PC-9 (cell line): ENCODE data around the gene HDGFL3. TPM values are rescaled to one million over a fixed set of nuclear protein-coding genes. Genes with fewer than 3 reads are reported as not detected.
"Not testable (repeated sequence)": the region's sequence is repeated elsewhere in the genome, so short reads cannot be mapped to it uniquely, and the experiment has no call there.

ENCODE experiments used
- BruUV-seq: library from RNA; stranded (reverse); fragments of 400-500 nt; replicated peaks from 2 replicates; lab custom pipeline; 2021; lab: Mats Ljungman, UMichigan
- CTCF ChIA-PET: fragments of 300-600 bp; sonication (Branson Sonifier 250); formaldehyde crosslinking; loops from one replicate; lab custom pipeline; 2022; ENCODE audit warnings: antibody characterized with exemption; lab: Charles Lee
- POLR2A ChIA-PET: fragments of 300-600 bp; sonication (Branson Sonifier 250); formaldehyde crosslinking; loops from one replicate; lab custom pipeline; 2022; ENCODE audit warnings: antibody characterized with exemption; ENCODE audit not compliant: unreplicated experiment; lab: Charles Lee
- DNase-seq, 2 experiments: peaks; one replicate each; pipeline versions ENCODE4 v3.0.0 to v3.0.0-alpha.2; 2015 to 2022; ENCODE audit warnings: mixed read lengths in 1 of 2
- H2AFZ ChIP-seq: fragments of 200-600 bp; sonication (generic); 2 replicates; pipeline ENCODE4 v1.8.1; 2017; ENCODE audit warnings: antibody characterized with exemption
- H3F3A ChIP-seq: fragments of 200-600 bp; sonication (generic); 2 replicates; pipeline ENCODE4 v1.8.1; 2017; ENCODE audit warnings: antibody characterized with exemption, mild to moderate bottlenecking, low read depth; ENCODE audit not compliant: insufficient read depth
- H3K27ac ChIP-seq: fragments of 200-600 bp; sonication (generic); 2 replicates; pipeline ENCODE4 v1.6.1; 2016; ENCODE audit warnings: mixed run types
- H3K27me3 ChIP-seq: fragments of 200-600 bp; sonication (generic); 2 replicates; pipeline ENCODE4 v1.6.1; 2016; ENCODE audit warnings: low read depth, mixed run types; ENCODE audit not compliant: insufficient read depth
- H3K36me3 ChIP-seq: fragments of 200-600 bp; sonication (generic); 2 replicates; pipeline ENCODE4 v1.6.1; 2016; ENCODE audit warnings: low read depth, mixed run types
- H3K4me1 ChIP-seq: fragments of 200-600 bp; sonication (generic); replicated peaks from 2 replicates; pipeline ENCODE4 v1.6.1; 2016; ENCODE audit warnings: mixed run types; ENCODE audit not compliant: insufficient read depth
- H3K4me2 ChIP-seq: fragments of 200-600 bp; sonication (generic); 2 replicates; pipeline ENCODE4 v1.6.1; 2017; ENCODE audit warnings: mixed run types
- H3K4me3 ChIP-seq: fragments of 200-600 bp; sonication (generic); 2 replicates; pipeline ENCODE4 v1.6.1; 2016; ENCODE audit warnings: mixed run types
- H3K79me2 ChIP-seq: fragments of 200-600 bp; sonication (generic); 2 replicates; pipeline ENCODE4 v1.6.1; 2017; ENCODE audit warnings: low read depth, mixed run types
- H3K9me2 ChIP-seq: fragments of 200-600 bp; sonication (generic); 2 replicates; pipeline ENCODE4 v1.8.1; 2017; ENCODE audit warnings: mild to moderate bottlenecking; ENCODE audit not compliant: insufficient read depth
- H3K9me3 ChIP-seq: fragments of 200-600 bp; sonication (generic); 2 replicates; pipeline ENCODE4 v1.8.1; 2016; ENCODE audit warnings: low read depth; ENCODE audit not compliant: insufficient read depth
- H4K20me1 ChIP-seq: fragments of 200-600 bp; sonication (generic); 2 replicates; pipeline ENCODE4 v1.8.1; 2017; ENCODE audit not compliant: insufficient read depth
- EZH2 ChIP-seq: fragments of 200-600 bp; sonication (generic); IDR thresholded peaks from 2 replicates; pipeline ENCODE4 v1.8.0; 2017; ENCODE audit warnings: antibody characterized with exemption, low read depth
- intact Hi-C: fragments of 100-400 bp; cut with micrococcal nuclease; formaldehyde crosslinking; loops from one replicate; pipeline ENCODE4 v1.10.0; 2022; ENCODE audit not compliant: unreplicated experiment
- total RNA-seq: library from RNA; stranded (reverse); gene quantifications from 2 replicates; pipeline ENCODE4 v1.2.3, GENCODE V29; 2021
- TF ChIP-seq, protein P1 (sequence below): fragments of 200-600 bp; sonication (generic); conservative IDR thresholded peaks from 2 replicates; pipeline ENCODE4 v1.6.1; 2017; ENCODE audit warnings: mixed run types, antibody characterized with exemption, mild to moderate bottlenecking, moderate library complexity

The HDGFL3 gene
- total RNA-seq, 1 experiment from 2014 or later, result 10.1 TPM

DNA sequence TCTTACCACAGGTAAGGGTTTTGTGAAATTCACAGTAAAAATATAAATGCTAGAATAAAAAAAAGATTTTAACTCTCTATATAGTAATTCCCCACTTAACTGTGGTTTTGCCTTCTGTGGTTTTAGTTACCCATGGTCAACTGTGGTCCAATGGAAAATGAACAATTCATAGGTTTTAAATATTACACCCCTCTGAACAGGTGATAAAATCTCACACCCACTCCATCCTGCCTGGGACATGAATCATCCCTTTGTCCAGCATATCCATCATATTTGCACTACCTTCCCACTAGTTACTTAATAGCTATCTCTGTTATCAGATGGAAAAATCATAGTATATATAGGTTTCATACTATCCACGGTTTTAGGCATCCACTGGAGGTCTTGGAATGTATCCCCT lies 49.2 kb downstream of the HDGFL3 start:
- Histone ChIP-seq H3K9me2 (no peaks in the 10 kb centered on the region), H4K20me1 (no peaks in the 10 kb centered on the region), H3K4me1 (no peaks in the 10 kb centered on the region), H3K4me3 (no peak overlapping the region), H3K79me2 (no peaks in the 10 kb centered on the region), H2AFZ (no peak overlapping the region), H3K9me3 (no peaks in the 10 kb centered on the region), H3K27ac (no peak overlapping the region), H3K4me2 (no peak overlapping the region), H3F3A (no peaks in the 10 kb centered on the region), H3K27me3 (no peaks in the 10 kb centered on the region), H3K36me3 (peaks cover 11% of the 10 kb centered on the region; the same call in 1 of the 2 replicates)
- no peak for TF ChIP-seq EZH2
- DNase-seq, result no peak
- ChIA-PET POLR2A (no interaction called here), CTCF (no interaction called here)
- intact Hi-C loops, result no loop called here
- no TSS peak for BruUV-seq

GRCh38 chr15:83155942-83156341 lies 51.7 kb downstream of the HDGFL3 start:
- peaks cover 11% of the 10 kb centered on the region; the same call in 1 of the 2 replicates for H3K36me3 ChIP-seq
- ChIA-PET POLR2A (no interaction called here), CTCF (no interaction called here)
- TF ChIP-seq, protein P1, sequence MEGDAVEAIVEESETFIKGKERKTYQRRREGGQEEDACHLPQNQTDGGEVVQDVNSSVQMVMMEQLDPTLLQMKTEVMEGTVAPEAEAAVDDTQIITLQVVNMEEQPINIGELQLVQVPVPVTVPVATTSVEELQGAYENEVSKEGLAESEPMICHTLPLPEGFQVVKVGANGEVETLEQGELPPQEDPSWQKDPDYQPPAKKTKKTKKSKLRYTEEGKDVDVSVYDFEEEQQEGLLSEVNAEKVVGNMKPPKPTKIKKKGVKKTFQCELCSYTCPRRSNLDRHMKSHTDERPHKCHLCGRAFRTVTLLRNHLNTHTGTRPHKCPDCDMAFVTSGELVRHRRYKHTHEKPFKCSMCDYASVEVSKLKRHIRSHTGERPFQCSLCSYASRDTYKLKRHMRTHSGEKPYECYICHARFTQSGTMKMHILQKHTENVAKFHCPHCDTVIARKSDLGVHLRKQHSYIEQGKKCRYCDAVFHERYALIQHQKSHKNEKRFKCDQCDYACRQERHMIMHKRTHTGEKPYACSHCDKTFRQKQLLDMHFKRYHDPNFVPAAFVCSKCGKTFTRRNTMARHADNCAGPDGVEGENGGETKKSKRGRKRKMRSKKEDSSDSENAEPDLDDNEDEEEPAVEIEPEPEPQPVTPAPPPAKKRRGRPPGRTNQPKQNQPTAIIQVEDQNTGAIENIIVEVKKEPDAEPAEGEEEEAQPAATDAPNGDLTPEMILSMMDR, result no peak
- TF ChIP-seq EZH2, result no peak
- no peaks in the 10 kb centered on the region for H3K4me1 ChIP-seq
- H4K20me1 ChIP-seq, result no peaks in the 10 kb centered on the region
- no TSS peak for BruUV-seq
- no peak overlapping the region for H3K4me3 ChIP-seq
- no peak overlapping the region for H3K27ac ChIP-seq
- intact Hi-C loops, result no loop called here
- no peaks in the 10 kb centered on the region for H3K79me2 ChIP-seq
- no peaks in the 10 kb centered on the region for H3K27me3 ChIP-seq
- no peaks in the 10 kb centered on the region for H3K9me3 ChIP-seq
- no peaks in the 10 kb centered on the region for H3F3A ChIP-seq
- DNase-seq, result no peak
- H3K4me2 ChIP-seq, result no peak overlapping the region
- no peaks in the 10 kb centered on the region for H3K9me2 ChIP-seq
- no peak overlapping the region for H2AFZ ChIP-seq

DNA sequence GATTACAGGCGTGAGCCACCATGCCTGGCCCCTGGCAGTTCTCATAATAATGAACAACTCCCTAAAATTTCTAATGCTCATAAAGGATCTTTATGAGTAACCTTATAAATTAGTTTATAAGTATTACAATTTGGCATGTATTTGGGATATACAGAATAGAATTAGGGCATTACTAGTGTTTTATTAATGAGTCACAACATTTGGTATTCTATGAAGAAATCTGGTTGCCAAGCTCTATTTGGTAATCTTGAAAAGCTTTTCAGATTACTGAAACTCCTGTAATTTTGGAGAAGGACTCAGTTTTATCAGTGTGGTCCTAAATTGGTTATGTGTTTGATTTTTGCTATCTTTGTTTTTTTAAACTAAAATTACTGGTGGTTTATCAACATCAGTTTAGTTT lies 54.3 kb downstream of the HDGFL3 start:
- POLR2A ChIA-PET, result no interaction called here
- intact Hi-C loops, result no loop called here
- H2AFZ ChIP-seq, result no peak overlapping the region
- no peaks in the 10 kb centered on the region for H3K9me3 ChIP-seq
- no peaks in the 10 kb centered on the region for H3K27me3 ChIP-seq
- H3K36me3 ChIP-seq, result 0 out of 2 replicates have a peak, but pooled peaks cover 7% of the 10 kb centered on the region
- no peaks in the 10 kb centered on the region for H3K9me2 ChIP-seq
- no peak for DNase-seq
- H3K4me3 ChIP-seq, result no peak overlapping the region
- no peaks in the 10 kb centered on the region for H3K4me1 ChIP-seq
- no peaks in the 10 kb centered on the region for H4K20me1 ChIP-seq
- no TSS peak for BruUV-seq
- no peaks in the 10 kb centered on the region for H3K79me2 ChIP-seq
- no peak overlapping the region for H3K27ac ChIP-seq
- no peaks in the 10 kb centered on the region for H3F3A ChIP-seq
- H3K4me2 ChIP-seq, result no peak overlapping the region
- CTCF ChIA-PET, result no interaction called here
- TF ChIP-seq, protein P1, result no peak
- no peak for TF ChIP-seq EZH2

- H2AFZ ChIP-seq, result no peak overlapping the region
- H3K27me3 ChIP-seq, result no peaks in the 10 kb centered on the region
- ChIA-PET POLR2A (no interaction called here), CTCF (no interaction called here)
- H3K79me2 ChIP-seq, result no peaks in the 10 kb centered on the region
- H3K4me3 ChIP-seq, result no peak overlapping the region
- H3K4me1 ChIP-seq, result no peaks in the 10 kb centered on the region
- H3K9me3 ChIP-seq, result no peaks in the 10 kb centered on the region
- no peaks in the 10 kb centered on the region for H3K9me2 ChIP-seq
- intact Hi-C loops, result no loop called here
- no peak overlapping the region for H3K4me2 ChIP-seq
- H3K36me3 ChIP-seq, result no peaks in the 10 kb centered on the region
- TF ChIP-seq, protein P1, result no peak
- no peak for TF ChIP-seq EZH2
- no peaks in the 10 kb centered on the region for H3F3A ChIP-seq
- H4K20me1 ChIP-seq, result no peaks in the 10 kb centered on the region
- DNase-seq, result no peak
- H3K27ac ChIP-seq, result no peak overlapping the region
- no TSS peak for BruUV-seq
Observed at GRCh38 chr15:83144771-83145170, 62.9 kb downstream of the HDGFL3 start.

DNA sequence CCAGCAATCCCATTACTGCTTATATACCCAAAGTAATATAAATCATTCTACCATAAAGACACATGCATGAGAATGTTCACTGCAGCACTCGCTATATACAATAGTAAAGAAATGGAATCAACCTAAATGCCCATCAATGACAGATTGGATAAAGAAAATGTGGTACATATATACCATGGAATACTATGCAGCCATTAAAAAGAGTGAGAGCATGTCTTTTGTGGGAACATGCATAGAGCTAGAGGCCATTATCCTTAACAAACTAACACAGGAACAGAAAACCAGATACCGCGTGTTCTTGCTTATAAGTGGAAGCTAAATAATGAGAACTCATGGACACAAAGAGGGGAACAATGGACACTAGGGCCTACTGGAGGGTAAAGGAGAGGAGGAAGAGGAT lies 65.5 kb downstream of the HDGFL3 start:
- CTCF ChIA-PET, intact Hi-C loops: not testable (repeated sequence)

More for the DNA sequence above, 65.5 kb downstream of the HDGFL3 start:
- H3K27ac ChIP-seq, H3K4me2 ChIP-seq, H2AFZ ChIP-seq, H3K36me3 ChIP-seq, POLR2A ChIA-PET, H3K79me2 ChIP-seq, DNase-seq, H4K20me1 ChIP-seq, BruUV-seq, H3F3A ChIP-seq, H3K9me3 ChIP-seq, H3K4me1 ChIP-seq, H3K27me3 ChIP-seq, H3K4me3 ChIP-seq, H3K9me2 ChIP-seq: not testable (repeated sequence)
